ENCODE results near the gene SPTLC3.

The SPTLC3 gene

DNA sequence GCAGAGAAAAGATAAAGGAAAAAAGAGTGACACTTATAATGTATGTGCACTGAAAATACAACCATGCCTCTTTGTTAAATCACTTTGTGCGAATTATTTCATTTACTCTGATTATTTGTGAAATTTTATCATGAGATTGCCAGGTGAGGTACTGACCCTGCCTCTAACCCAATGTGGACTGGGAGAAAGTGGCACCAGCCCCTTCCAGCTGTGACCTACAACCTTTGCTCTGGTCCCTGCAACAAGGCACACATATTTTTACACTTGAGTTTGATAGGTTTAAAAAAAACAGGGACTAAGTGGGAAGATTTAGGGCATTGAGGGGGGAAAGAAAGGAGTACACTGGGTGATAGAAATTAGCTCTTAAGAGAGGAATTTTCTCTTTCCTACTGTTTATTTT, 132.0 kb downstream of the SPTLC3 start:
- TF ChIP-seq, protein P1, sequence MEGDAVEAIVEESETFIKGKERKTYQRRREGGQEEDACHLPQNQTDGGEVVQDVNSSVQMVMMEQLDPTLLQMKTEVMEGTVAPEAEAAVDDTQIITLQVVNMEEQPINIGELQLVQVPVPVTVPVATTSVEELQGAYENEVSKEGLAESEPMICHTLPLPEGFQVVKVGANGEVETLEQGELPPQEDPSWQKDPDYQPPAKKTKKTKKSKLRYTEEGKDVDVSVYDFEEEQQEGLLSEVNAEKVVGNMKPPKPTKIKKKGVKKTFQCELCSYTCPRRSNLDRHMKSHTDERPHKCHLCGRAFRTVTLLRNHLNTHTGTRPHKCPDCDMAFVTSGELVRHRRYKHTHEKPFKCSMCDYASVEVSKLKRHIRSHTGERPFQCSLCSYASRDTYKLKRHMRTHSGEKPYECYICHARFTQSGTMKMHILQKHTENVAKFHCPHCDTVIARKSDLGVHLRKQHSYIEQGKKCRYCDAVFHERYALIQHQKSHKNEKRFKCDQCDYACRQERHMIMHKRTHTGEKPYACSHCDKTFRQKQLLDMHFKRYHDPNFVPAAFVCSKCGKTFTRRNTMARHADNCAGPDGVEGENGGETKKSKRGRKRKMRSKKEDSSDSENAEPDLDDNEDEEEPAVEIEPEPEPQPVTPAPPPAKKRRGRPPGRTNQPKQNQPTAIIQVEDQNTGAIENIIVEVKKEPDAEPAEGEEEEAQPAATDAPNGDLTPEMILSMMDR (IDR thresholded peaks at IDR 0.05; ENCODE audit: low read depth, low read length, missing control alignments): no peak
- H3K4me3 ChIP-seq (ENCODE audit: low read depth, low read length): no peak overlapping the region
- in situ Hi-C loops (cut with HindIII; ENCODE audit: low sequenced_read_pairs): no loop called here
- DNase-seq (ENCODE audit: low read depth): no peak

DNA sequence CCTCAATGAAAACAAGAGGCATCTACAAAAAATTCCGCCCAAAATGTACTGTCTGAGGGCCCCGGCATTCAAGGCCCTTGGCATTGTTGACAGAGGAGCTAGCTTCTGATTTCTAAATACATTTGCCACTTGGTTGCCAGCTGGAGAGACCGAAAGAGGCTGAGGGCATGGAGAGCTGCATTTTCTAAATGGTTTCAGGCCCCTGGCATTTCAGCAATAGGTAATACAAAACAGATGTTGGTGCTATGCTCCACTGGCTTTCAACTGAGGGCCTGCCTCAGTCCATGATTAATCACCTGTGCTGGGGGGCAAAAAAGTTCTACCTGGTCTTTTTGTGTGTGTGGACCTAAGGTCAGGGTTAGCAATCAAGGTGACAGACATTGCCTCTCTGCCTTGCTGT, 132.8 kb downstream of the SPTLC3 start:
- TF ChIP-seq, protein P1 (IDR thresholded peaks at IDR 0.05; ENCODE audit: low read depth, low read length, missing control alignments): no peak
- H3K4me3 ChIP-seq (ENCODE audit: low read depth, low read length): no peak overlapping the region
- no peak for DNase-seq (ENCODE audit: low read depth)
- in situ Hi-C loops (cut with HindIII; ENCODE audit: low sequenced_read_pairs): no loop called here

DNA sequence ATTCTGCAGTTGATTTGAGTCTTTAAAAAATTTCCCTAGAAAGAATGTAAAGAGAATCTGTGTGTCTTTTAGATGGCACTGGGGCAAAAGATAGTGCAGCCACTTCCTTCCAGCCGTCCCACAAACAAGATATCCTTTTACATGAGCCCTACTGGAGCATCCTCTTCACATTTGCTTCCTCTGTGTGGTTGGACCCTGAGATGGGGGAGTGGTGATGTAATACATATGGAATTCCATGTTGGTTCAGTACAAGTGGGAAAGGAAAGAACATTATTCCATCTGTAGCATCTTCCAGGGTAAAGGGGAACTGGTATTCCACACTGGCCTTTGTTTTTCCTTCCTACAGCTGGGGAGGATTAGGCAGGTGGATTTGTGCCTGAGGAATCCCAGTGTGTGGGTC, 133.4 kb downstream of the SPTLC3 start:
- no peak for DNase-seq (ENCODE audit: low read depth)
- in situ Hi-C loops (cut with HindIII; ENCODE audit: low sequenced_read_pairs): no loop called here

DNA sequence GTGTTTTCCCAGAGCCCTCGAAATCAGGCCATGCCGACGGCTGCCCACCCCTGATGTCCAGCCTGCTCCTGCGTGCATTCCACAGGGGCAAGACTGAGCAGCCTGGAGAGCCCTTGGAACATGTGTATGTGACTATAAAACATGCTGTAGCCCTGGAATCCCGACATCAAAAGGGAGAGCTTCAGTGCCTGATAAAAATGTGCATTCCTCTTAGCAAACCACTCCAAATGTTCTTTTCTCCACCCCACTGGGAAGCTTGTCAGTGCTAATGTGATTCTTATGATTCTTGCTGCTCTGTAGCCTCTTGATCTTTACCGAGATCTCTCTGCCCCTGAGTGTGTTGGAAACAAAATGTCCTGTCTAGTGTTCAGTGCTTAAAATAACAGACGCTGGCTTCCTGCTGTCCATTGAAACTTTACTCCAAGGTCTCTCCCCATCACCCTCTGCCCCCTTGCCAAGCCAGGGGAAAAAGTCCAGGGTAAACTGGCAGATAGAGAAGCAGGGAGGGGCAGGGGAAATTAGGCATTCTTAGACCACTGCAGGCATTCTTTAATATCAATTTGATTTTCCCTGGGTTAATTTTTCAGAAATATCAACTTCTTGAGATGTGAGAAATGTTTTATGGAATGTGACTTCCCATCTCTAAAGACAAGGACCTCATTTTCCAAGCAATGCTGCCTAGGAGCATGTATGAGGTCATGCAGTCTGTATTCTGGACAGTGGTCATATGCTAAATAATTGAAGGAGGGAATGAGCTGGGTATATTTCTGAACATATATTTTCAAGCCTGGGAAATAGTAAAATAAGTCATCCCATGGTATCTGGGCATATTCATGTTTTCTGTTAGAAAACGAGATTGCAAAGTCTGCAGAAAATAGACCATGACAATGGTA, 138.5 kb downstream of the SPTLC3 start:
- in situ Hi-C loops (cut with HindIII; ENCODE audit: low sequenced_read_pairs): no loop called here
- TF ChIP-seq, protein P1 (IDR thresholded peaks at IDR 0.05; ENCODE audit: low read depth, low read length, missing control alignments): no peak
- no peak overlapping the region for H3K4me3 ChIP-seq (ENCODE audit: low read depth, low read length)
- DNase-seq (ENCODE audit: low read depth): no peak

More for the DNA sequence above, 133.4 kb downstream of the SPTLC3 start:
- TF ChIP-seq, protein P1 (IDR thresholded peaks at IDR 0.05; ENCODE audit: low read depth, low read length, missing control alignments): no peak
- H3K4me3 ChIP-seq (ENCODE audit: low read depth, low read length): no peak overlapping the region

DNA sequence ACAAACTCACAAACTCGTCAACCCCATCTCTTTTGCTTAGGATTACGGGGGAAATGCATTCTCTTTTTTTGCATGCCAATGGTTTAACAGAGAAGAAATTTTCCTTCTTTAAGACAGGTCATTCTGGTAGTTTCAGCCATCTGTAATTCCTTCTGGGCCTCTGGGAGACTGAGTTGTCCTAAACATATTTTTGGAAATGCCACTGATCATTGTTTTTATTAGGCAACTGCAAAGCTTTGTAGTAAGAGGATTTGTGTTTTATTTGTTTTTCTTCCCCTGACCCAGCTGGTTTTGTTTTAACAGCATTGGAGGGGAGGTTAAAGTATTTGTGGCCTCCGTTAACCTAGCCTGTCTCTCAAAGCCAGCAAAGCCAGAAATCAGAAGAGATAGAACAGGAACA, 139.2 kb downstream of the SPTLC3 start:
- no peak overlapping the region for H3K4me3 ChIP-seq (ENCODE audit: low read depth, low read length)
- TF ChIP-seq, protein P1 (IDR thresholded peaks at IDR 0.05; ENCODE audit: low read depth, low read length, missing control alignments): no peak
- in situ Hi-C loops (cut with HindIII; ENCODE audit: low sequenced_read_pairs): no loop called here
- DNase-seq (ENCODE audit: low read depth): no peak

DNA sequence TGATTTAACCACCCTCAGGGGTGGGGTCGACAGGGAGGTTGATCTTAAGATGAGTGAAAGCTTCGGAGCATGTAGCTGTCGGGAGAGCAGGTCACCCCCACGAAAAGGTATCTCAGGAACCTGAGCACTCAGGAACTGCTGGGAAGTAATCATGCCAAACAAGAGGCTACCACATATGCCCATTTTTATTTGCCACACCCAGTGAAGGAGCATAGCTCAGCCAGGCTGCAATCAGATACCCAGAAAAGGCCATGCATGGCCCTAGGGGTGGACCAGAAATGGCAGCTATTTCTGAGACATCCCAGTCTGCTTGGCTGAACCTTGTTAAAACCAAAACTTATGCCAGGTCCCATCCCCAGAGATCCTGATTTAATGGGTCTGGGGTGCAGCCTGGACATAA, 139.6 kb downstream of the SPTLC3 start:
- in situ Hi-C loops (cut with HindIII; ENCODE audit: low sequenced_read_pairs): no loop called here
- DNase-seq (ENCODE audit: low read depth): no peak
- H3K4me3 ChIP-seq (ENCODE audit: low read depth, low read length): no peak overlapping the region
- TF ChIP-seq, protein P1 (IDR thresholded peaks at IDR 0.05; ENCODE audit: low read depth, low read length, missing control alignments): no peak

Data from astrocyte of the cerebellum (primary cell).